GM12878 (cell line): ENCODE measurements around the gene XAB2. TPM values are rescaled to one million over a fixed set of nuclear protein-coding genes. Genes with fewer than 3 reads are reported as not detected.

Source experiments
- CBX3 ChIP-seq: fragments of 200-600 bp; sonication (generic); IDR thresholded peaks from 2 replicates; pipeline ENCODE4 v1.6.1; 2016; ENCODE audit warnings: low read depth, borderline replicate concordance
- CHD2 ChIP-seq: IDR thresholded peaks from 2 replicates; pipeline ENCODE4 v1.6.1; 2011; ENCODE audit warnings: low read depth, low read length, improper control_type of control experiment, borderline replicate concordance
- CREM ChIP-seq: IDR thresholded peaks from 2 replicates; pipeline ENCODE4 v1.6.1; 2014; ENCODE audit warnings: antibody characterized with exemption, low read depth
- DPF2 ChIP-seq: fragments of 450-650 bp; IDR thresholded peaks from 2 replicates; pipeline ENCODE4 v1.6.1; 2017; ENCODE audit warnings: mild to moderate bottlenecking
- GABPA ChIP-seq: IDR thresholded peaks from 2 replicates; pipeline ENCODE4 v1.6.1; 2014; ENCODE audit warnings: antibody characterized with exemption, low read depth, mild to moderate bottlenecking, inconsistent platforms
- KAT2A ChIP-seq: conservative IDR thresholded peaks from 2 replicates; pipeline ENCODE4 v1.6.1; 2011; ENCODE audit warnings: low read depth, low read length; ENCODE audit not compliant: control insufficient read depth
- NBN ChIP-seq: fragments of 450-650 bp; IDR thresholded peaks from 2 replicates; pipeline ENCODE4 v1.6.1; 2016
- NFYB ChIP-seq: IDR thresholded peaks from 2 replicates; pipeline ENCODE4 v1.6.1; 2011; ENCODE audit warnings: low read depth, mild to moderate bottlenecking, low read length, improper control_type of control experiment, moderate library complexity; ENCODE audit not compliant: insufficient read depth
- NR2C1 ChIP-seq: fragments of 450-650 bp; IDR thresholded peaks from 2 replicates; pipeline ENCODE4 v1.6.1; 2017; ENCODE audit warnings: antibody characterized with exemption, mild to moderate bottlenecking, moderate library complexity
- RCOR1 ChIP-seq: conservative IDR thresholded peaks from 2 replicates; pipeline ENCODE4 v1.6.1; 2012; ENCODE audit warnings: low read depth, low read length, improper control_type of control experiment
- ZNF217 ChIP-seq: fragments of 450-650 bp; IDR thresholded peaks from 2 replicates; pipeline ENCODE4 v1.6.1; 2017; ENCODE audit warnings: antibody characterized with exemption, mild to moderate bottlenecking
- polyA plus RNA-seq, 11 experiments: library from polyadenylated mRNA; depleted of rRNA in 4 of 11; unstranded in 6 of 11; stranded (reverse) in 5 of 11; fragments of >200 nt; fragmentation: Nextera tagmentation in 4 of 11; fragmentation: Illumina TruSeq in 1 of 11; extraction: Ambion mirVana in 4 of 11; extraction: Trizol in 1 of 11; gene quantifications; 1 replicate in 1 of 11; 2 replicates in 10 of 11; pipeline versions ENCODE4 v1.2.1 to v1.2.3, GENCODE V29; 2011 to 2016; ENCODE audit warnings: inconsistent platforms in 2 of 11, missing spikeins in 2 of 11, low read depth in 1 of 11
- total RNA-seq, 4 experiments: library from RNA; depleted of rRNA in 3 of 4; stranded (reverse); fragments of >200 nt in 3 of 4; fragmentation: Illumina TruSeq in 1 of 4; extraction: Trizol in 1 of 4; gene quantifications; 2 replicates each; pipeline versions ENCODE4 v1.2.1 to v1.2.3, GENCODE V29; 2013 to 2021
- TF ChIP-seq, protein P1 (sequence below): fragments of 450-650 bp; IDR thresholded peaks from 2 replicates; pipeline ENCODE4 v1.6.1; 2016; ENCODE audit warnings: mild to moderate bottlenecking
- TF ChIP-seq, protein P2 (sequence below): IDR thresholded peaks from 2 replicates; pipeline ENCODE4 v1.6.1; 2012; ENCODE audit warnings: low read depth, low read length, improper control_type of control experiment
- TF ChIP-seq, protein P3 (sequence below): IDR thresholded peaks from 2 replicates; pipeline ENCODE4 v1.6.1; 2011; ENCODE audit warnings: low read depth, mild to moderate bottlenecking, low read length, moderate library complexity, borderline replicate concordance; ENCODE audit errors: extremely low read depth
- TF ChIP-seq, protein P4 (sequence below): fragments of 450-650 bp; IDR thresholded peaks from 2 replicates; pipeline ENCODE4 v1.6.1; 2016; ENCODE audit warnings: mild to moderate bottlenecking, moderate library complexity, borderline replicate concordance
- TF ChIP-seq, protein P5 (sequence below): IDR thresholded peaks from 2 replicates; pipeline ENCODE4 v1.6.1; 2012; ENCODE audit warnings: low read depth, low read length, improper control_type of control experiment
- TF ChIP-seq, protein P6 (sequence below): fragments of 450-650 bp; IDR thresholded peaks from 2 replicates; pipeline ENCODE4 v1.6.1; 2014; ENCODE audit warnings: mild to moderate bottlenecking
- TF ChIP-seq, protein P7 (sequence below): fragments of 150-350 bp; IDR thresholded peaks from 2 replicates; pipeline ENCODE4 v1.6.1; 2016; ENCODE audit warnings: low read depth, low read length

The XAB2 gene
- total and polyA plus RNA-seq, 10 of the 15 experiments (the other 5 are each of a cell fraction or from before 2014, with no cell fraction given): 0.34 to 45.1 (median 18.8) TPM

DNA sequence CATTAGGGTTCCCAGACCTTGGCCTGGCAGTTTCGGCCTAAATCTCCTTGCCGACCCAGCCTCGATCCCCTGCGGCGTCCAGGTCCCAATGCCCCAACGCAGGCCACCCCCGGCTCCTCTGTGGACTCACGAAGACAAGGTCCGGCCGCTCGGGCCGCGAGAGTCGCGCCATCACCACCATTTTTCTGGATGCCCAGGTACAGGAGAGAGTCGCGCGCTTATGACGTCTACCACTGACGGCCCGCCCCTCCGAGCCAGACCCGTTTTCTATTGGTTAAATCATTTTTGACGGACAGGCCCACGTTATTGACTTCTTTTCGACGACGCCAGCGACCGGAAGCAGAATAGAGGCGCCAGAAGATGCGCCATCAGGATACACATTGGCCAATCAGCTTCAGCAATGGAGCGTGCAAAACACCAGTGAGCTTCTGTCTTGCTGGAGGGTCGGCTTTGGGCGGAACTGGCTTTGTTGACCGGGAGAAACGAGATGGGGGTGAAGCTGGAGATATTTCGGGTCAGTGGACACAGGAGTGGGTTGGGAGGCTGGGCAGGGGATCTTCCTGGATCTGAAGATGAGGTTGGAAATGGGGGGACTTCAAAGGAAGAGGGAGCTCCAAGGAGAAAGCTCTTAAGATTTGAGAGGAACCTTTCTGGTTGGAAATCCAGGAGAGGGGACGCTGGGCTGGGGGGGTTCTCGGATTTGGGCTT is at the start of gene XAB2, which contains the start of gene PET100 (continued):
- TF ChIP-seq, protein P1, sequence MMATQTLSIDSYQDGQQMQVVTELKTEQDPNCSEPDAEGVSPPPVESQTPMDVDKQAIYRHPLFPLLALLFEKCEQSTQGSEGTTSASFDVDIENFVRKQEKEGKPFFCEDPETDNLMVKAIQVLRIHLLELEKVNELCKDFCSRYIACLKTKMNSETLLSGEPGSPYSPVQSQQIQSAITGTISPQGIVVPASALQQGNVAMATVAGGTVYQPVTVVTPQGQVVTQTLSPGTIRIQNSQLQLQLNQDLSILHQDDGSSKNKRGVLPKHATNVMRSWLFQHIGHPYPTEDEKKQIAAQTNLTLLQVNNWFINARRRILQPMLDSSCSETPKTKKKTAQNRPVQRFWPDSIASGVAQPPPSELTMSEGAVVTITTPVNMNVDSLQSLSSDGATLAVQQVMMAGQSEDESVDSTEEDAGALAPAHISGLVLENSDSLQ: peak; percentile 100
- peak; percentile 69 for TF ChIP-seq NR2C1
- TF ChIP-seq, protein P2, sequence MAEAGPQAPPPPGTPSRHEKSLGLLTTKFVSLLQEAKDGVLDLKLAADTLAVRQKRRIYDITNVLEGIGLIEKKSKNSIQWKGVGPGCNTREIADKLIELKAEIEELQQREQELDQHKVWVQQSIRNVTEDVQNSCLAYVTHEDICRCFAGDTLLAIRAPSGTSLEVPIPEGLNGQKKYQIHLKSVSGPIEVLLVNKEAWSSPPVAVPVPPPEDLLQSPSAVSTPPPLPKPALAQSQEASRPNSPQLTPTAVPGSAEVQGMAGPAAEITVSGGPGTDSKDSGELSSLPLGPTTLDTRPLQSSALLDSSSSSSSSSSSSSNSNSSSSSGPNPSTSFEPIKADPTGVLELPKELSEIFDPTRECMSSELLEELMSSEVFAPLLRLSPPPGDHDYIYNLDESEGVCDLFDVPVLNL: peak; percentile 64; the same call in 1 of the 2 replicates
- TF ChIP-seq, protein P3, sequence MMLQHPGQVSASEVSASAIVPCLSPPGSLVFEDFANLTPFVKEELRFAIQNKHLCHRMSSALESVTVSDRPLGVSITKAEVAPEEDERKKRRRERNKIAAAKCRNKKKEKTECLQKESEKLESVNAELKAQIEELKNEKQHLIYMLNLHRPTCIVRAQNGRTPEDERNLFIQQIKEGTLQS: peak; percentile 56; the same call in 1 of the 2 replicates
- TF ChIP-seq GABPA: peak; percentile 93
- TF ChIP-seq, protein P4, sequence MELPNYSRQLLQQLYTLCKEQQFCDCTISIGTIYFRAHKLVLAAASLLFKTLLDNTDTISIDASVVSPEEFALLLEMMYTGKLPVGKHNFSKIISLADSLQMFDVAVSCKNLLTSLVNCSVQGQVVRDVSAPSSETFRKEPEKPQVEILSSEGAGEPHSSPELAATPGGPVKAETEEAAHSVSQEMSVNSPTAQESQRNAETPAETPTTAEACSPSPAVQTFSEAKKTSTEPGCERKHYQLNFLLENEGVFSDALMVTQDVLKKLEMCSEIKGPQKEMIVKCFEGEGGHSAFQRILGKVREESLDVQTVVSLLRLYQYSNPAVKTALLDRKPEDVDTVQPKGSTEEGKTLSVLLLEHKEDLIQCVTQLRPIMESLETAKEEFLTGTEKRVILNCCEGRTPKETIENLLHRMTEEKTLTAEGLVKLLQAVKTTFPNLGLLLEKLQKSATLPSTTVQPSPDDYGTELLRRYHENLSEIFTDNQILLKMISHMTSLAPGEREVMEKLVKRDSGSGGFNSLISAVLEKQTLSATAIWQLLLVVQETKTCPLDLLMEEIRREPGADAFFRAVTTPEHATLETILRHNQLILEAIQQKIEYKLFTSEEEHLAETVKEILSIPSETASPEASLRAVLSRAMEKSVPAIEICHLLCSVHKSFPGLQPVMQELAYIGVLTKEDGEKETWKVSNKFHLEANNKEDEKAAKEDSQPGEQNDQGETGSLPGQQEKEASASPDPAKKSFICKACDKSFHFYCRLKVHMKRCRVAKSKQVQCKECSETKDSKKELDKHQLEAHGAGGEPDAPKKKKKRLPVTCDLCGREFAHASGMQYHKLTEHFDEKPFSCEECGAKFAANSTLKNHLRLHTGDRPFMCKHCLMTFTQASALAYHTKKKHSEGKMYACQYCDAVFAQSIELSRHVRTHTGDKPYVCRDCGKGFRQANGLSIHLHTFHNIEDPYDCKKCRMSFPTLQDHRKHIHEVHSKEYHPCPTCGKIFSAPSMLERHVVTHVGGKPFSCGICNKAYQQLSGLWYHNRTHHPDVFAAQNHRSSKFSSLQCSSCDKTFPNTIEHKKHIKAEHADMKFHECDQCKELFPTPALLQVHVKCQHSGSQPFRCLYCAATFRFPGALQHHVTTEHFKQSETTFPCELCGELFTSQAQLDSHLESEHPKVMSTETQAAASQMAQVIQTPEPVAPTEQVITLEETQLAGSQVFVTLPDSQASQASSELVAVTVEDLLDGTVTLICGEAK: peak; percentile 95
- peak; percentile 93 for TF ChIP-seq CHD2
- peak; percentile 97 for TF ChIP-seq NBN
- no peak for TF ChIP-seq KAT2A
- TF ChIP-seq RCOR1: 0 out of 2 replicates have a peak, but pooled peaks have one; percentile 69
- TF ChIP-seq ZNF217: no peak
- peak; percentile 99 for TF ChIP-seq CREM
- TF ChIP-seq, protein P5, sequence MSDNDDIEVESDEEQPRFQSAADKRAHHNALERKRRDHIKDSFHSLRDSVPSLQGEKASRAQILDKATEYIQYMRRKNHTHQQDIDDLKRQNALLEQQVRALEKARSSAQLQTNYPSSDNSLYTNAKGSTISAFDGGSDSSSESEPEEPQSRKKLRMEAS: peak; percentile 37; the same call in 1 of the 2 replicates
- TF ChIP-seq, protein P6, sequence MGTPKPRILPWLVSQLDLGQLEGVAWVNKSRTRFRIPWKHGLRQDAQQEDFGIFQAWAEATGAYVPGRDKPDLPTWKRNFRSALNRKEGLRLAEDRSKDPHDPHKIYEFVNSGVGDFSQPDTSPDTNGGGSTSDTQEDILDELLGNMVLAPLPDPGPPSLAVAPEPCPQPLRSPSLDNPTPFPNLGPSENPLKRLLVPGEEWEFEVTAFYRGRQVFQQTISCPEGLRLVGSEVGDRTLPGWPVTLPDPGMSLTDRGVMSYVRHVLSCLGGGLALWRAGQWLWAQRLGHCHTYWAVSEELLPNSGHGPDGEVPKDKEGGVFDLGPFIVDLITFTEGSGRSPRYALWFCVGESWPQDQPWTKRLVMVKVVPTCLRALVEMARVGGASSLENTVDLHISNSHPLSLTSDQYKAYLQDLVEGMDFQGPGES: peak; percentile 91
- TF ChIP-seq, protein P7, sequence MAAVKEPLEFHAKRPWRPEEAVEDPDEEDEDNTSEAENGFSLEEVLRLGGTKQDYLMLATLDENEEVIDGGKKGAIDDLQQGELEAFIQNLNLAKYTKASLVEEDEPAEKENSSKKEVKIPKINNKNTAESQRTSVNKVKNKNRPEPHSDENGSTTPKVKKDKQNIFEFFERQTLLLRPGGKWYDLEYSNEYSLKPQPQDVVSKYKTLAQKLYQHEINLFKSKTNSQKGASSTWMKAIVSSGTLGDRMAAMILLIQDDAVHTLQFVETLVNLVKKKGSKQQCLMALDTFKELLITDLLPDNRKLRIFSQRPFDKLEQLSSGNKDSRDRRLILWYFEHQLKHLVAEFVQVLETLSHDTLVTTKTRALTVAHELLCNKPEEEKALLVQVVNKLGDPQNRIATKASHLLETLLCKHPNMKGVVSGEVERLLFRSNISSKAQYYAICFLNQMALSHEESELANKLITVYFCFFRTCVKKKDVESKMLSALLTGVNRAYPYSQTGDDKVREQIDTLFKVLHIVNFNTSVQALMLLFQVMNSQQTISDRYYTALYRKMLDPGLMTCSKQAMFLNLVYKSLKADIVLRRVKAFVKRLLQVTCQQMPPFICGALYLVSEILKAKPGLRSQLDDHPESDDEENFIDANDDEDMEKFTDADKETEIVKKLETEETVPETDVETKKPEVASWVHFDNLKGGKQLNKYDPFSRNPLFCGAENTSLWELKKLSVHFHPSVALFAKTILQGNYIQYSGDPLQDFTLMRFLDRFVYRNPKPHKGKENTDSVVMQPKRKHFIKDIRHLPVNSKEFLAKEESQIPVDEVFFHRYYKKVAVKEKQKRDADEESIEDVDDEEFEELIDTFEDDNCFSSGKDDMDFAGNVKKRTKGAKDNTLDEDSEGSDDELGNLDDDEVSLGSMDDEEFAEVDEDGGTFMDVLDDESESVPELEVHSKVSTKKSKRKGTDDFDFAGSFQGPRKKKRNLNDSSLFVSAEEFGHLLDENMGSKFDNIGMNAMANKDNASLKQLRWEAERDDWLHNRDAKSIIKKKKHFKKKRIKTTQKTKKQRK: peak; percentile 61; the same call in 1 of the 2 replicates
- TF ChIP-seq CBX3: no peak
- TF ChIP-seq DPF2: peak; percentile 98
- TF ChIP-seq NFYB: peak; percentile 85
